ENCODE results near the gene NFATC1.
"Not testable (repeated sequence)": the region's sequence is repeated elsewhere in the genome, so short reads cannot be mapped to it uniquely, and the experiment has no call there.

Gene NFATC1

DNA sequence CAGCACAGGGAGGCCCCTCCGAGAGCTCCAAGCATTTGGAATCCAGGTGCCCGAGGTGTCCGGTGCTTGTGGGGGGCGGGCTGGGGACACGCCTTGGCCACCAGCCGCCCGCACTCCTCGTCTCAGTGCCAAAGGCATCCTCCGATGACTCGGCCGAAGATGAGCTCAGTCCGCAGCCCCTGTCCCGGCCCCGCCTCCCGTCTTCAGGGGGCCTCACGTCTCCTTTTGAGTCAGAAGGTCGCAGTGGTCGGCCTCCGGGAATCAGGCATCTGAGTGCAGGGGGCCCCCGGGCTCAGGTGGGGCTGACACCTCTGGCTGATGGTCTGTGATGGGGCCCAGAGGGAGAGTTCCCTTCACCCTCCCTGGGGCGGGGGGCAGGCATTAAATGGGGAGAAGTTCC lies 74.8 kb downstream of the NFATC1 start:
- H3K4me3 ChIP-seq (ENCODE audit: low read depth, low read length), result no peak overlapping the region

DNA sequence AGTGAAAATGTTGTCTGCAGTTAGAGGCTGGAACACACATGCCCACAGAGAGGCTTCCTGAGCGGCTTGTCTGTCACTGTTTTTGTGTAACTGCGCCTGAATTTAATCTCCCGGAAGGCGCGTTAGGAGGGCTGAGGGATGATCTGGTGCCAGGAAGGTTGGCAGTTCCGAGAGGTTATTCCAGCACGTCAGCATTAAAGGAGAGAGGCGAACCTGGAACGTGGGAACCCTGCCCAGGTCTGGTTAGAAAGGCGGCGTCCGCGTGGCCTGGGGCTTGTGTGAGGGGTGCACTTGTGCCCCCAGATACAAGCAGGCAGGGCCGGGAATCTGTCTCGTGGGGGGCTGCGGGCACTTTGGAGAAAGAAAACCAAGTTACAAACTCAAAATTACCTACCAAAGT lies 75.3 kb downstream of the NFATC1 start:
- H3K4me3 ChIP-seq (ENCODE audit: low read depth, low read length), result no peak overlapping the region

DNA sequence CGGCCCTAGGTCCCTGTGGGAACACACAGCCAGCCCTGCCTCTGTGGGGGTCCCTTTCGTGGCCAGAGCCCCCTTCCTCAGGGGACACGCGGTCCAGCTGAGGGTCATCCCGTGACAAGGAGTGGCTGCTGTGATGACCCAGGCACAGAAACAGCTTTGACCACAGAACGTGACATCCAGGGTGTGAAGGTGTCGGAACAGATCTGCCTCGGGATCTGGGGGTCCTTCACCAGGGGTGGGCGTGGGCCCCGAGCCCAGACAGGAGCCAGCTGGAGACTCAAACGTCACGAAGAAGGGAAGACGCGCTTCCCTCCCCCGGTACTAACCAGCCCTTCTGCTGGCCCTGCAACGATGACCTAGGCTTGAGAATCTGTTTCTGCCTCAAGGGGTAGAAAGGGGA lies 75.9 kb downstream of the NFATC1 start:
- H3K4me3 ChIP-seq (ENCODE audit: low read depth, low read length), result no peak overlapping the region

DNA sequence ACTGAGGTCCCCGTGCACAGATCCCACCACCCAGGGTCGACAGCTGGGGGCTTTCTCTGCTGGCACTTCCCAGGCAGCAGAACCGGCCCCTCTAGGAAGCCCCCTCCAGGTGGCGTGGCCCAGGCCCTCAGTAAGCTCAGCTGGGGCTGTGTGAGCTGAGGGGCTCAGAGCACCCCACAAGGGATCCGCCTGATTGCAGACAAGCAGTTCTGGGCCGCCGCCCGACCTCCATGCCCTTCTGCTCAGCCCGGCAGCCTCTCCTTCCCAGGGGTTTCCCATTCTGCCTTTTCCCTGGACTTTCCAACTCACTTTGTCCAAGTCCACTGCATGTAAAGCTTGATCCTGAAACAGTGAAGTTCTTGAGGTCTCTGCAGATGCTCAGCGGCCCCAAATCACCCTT lies 76.4 kb downstream of the NFATC1 start:
- no peak overlapping the region for H3K4me3 ChIP-seq (ENCODE audit: low read depth, low read length)

DNA sequence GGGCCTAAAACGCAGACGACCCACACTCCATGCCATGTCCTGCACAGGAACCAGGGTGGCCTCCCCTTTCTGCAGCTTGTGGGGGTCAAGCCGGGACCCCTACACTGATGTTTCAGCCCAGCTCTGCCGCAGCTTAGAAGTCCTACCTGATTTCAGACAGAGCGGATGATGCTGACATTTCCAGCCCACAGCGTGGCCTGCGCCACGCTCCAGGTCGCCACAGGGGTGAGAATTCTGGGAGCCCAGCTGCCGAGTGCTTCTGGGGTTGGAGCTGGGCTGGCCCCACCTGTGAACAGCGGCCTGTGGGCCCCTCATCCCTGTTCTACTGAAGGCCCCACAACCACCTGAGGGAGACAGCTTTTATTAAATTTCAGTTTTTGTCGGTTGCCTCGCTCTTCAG lies 77.2 kb downstream of the NFATC1 start:
- H3K4me3 ChIP-seq (ENCODE audit: low read depth, low read length), result no peak overlapping the region

DNA sequence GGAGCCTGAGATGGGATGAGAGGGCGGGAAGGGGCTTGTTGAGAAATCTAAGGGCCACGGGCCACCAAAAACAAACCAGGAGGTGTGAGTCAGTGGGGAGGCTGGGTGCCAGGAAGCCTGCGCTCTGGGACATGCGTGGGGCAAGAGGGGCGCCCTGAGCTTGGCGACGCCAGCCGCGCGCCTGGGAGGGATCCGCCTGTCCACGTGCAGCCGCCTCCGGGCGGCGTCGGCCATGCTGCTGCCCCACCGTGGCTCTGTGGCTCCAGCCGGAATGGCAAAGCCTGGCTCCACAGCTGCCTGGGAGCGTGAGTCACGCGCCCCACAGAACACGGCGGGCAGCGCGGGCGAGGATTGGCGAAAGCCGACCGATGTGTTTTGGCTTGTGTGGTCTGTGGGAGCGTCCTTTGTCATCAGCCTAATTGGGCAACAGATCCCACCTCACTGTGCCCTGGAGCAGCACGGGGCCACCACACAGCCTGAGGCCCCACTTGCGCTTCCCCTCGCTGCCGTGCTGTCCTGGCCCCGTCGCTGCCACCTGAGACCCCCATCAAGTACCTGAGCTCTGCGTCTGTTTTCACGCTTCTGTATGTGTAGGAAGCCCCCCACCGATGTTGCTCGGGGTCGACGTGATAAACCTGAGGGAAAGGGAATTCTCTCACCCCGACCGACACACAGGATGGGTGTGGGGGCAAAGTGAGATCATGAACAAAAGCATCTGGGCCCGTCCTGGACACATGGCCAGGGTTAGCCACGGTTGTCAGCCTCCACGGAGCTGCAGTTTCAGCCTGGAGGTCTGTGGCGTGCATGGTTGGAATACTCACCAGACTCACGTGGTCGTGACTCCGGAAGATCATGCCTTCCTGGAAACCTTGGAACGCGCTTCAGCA lies 80.5 kb downstream of the NFATC1 start:
- no peak overlapping the region for H3K4me3 ChIP-seq (ENCODE audit: low read depth, low read length)

DNA sequence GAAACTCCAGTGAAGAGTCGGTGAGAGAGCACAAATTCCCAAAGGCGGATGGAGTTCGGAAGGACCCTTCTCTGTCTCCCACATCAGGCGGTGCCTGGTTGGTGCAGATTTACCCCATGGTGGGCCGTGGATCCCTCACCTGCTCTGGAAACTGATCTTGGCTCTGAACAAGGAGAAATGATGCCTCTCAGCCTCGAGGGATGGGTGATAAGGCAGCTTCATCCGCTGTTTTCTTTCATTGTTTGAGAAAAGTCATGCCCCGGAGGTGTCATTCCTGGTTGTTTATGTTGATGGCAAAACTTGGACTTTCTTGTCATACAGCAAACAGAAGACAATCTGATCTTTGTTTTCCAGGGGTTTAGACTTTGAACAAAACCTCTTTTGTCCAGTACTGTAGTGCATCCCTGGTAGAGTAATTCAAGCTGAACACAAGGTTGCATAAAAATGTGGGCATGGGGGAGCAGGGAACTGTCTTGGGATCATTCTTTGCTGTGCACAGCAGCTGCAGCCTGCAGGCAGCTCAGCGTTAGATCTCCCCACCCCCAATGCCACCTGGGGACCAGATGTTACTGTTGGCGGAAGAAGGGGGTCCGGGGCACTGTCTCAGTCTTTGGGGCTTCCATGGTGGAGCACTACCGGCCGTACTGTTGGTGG lies 81.3 kb downstream of the NFATC1 start:
- H3K4me3 ChIP-seq (ENCODE audit: low read depth, low read length), result no peak overlapping the region

DNA sequence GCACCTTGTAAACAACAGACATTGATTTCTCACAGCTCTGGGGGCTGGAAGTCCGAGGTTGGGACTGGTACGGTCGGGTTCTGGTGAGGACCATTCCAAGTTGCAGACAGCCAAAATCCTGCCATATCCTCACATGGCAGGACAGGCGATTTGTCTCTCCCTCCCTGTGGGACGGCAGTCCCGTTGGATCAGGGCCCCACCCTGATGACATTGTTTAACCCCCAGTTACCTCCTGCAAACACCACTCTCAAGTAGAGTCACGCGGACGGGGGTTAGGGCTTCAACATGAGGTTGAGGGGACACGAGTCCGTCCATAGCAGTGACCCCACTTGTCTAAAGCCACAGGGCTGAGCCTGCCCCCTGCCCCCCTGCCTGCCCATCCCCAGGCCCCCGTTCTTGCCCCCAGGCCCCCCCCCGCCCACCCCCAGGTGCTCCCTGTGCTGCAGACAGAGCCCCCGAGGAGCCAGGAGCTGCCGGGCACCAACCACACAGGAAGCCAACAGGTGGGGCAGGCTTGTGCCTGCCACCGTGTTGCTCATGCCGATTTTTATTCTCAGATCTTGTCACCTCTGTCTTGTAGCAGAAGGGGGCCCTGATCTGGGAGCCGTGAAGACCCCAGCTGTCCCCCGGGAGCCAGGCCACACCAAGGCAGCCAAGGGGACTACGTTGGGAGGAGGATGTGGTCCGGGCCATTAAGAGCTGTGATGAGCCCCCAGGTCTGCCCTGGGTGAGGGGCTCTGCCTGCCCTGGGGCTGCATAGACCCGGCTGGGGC lies 82.2 kb downstream of the NFATC1 start:
- H3K4me3 ChIP-seq (ENCODE audit: low read depth, low read length), result no peak overlapping the region

DNA sequence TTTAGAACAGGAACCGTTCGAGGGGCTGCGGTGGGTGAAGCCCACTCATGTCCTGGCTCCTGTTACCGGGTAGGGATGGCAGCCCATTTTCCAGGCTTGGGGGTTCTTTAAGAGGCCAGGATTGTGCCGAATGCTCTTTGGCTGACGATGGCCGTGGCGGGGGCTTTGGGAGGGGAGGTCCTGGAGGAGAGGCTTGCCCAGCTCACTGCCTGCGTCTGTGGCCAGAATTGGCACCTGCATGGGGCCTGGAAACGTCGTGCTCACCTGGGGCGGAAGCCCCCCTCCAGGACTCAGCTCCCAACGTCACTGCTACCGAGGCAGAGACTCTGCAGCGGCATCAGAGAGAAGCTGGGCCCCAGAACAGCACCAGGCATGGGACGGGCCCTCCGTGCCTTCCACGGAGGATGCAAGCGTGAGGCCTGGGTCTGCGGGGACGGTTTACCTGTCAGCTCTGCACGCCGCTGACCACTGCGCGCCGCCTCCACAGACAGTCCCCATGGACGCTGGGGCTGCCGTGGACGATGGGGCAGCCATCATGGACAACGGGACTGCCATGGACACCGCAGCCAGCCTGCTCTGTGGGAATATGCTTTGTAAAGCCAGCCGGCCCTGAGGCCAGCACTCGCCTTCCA lies 82.9 kb downstream of the NFATC1 start:
- H3K4me3 ChIP-seq (ENCODE audit: low read depth, low read length), result no peak overlapping the region

DNA sequence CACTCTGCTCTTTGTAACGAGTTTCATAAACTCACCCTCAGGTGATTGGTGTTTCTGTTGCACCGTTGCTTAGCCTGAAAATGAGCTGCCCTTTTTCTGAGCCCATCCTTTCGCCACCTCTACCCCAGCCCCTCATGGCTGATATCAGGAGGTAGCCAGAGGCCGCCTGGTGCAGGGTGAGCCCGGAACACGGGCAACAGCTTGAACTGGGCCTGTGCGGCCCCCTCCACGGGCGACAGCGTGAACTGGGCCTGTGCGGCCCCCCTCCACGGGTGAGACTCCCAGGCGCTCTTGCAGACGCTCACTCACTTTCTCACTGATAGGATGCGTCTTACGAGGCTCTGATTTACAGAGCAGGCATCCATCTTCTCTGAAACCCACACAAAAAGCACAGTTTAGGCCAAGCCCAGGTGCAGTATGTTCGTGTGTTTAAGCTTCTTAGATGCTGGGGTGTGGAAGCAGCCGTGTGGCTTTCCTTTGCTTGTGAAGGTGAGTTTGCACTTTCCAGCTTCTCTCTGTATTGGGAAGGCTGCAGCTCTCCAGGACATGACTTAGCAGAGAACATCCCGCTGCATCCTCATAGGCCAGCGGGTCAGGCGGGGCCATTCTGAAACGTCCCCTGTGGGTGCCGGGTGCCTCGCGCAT lies 83.5 kb downstream of the NFATC1 start:
- H3K4me3 ChIP-seq (ENCODE audit: low read depth, low read length), result no peak overlapping the region

DNA sequence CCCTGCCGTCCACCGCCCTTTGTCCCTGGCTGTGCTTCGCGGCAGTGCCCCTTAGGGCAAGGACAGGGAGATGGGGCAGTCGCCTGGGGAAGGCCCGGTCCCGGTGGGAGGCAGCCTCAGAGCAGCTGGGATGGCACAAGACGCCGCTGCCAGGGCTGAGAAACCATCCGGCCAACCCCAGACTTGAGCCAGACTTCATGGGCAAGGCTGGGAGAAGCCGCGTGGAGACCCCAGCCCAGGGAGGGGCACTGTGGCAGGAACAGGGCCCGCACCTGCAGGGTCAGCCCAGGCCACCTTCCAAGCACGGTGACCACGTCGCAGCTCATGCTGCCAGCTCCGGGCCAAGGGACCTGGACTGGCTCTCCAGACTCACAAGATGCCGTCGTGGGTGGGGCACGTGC lies 84.0 kb downstream of the NFATC1 start:
- no peak overlapping the region for H3K4me3 ChIP-seq (ENCODE audit: low read depth, low read length)

DNA sequence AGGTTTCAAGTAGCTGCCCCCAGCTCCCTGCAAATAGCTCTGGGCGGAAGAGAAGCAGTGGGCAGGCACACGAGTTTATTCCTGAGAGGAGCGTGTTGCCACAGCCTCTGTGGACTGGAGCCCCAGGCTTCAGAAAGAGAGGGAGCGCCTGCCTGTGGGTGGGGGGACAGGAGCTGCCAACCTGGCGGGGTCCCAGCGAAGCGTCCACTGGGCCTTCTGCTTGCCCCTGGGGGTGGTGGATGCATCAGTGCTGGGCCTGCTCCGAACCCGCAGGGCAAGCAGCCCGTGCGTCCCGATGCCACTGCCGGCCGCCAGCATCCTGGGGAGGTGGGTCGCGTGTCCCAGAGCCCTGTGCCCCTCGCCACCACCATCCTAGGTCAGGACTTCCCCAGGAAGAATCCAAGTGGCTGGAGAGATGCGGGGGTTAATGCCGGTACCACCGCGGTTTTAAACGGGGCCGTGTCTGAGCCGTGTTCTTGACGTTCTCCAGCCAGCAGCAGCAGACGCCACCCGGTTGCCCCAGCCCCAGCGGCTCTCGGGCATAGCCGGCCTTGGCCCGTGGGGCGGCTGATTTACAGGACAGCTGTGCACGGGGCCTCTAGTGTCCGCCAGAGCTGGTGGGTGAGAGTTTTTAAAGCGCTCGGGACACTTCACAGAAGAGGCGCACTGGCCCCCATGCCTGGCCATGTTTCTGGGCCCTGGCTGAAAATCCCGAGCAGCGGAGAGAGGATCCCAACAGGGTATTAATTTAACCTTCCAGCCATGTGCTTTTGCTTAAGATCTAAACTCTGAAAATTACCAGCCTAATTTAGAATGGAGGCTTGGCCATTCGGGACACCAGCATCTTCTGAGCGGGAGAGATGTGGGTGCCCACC lies 84.7 kb downstream of the NFATC1 start:
- H3K4me3 ChIP-seq (ENCODE audit: low read depth, low read length), result no peak overlapping the region

DNA sequence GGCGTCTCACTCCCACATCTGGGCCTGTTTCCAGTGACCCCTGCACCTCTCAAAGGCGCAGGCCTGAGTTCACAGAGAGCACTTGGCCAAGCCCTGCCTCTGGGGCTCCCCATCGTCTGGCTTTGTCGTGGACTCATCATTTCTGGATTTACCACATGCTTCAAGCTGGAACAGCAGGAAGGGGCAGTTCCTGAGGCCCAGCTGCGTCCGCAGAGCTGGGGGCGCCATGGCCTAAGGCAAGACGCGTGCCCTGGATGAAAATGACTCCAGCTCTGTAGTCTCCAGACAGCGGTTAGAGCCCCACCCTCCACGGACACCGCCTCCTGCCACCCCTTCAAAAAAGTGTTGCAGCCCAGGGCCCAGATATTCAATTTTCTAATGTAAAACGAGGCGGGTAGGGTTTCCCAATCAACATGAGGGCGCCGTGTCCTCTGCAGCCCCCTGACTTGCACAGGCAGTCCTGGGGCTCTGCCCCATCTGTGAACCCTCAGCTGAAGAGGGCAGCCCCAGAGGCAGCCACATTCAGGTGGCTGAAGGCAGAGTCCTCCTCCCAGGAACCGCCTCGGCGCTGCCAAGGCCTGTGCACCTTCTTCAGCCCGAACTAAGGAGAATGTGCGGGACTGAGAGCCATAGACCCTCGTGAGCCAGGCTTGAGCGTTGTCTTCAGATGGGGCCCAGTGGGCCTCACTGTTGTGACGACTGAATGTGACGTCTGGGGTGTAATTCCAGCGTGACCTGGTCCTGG lies 85.5 kb downstream of the NFATC1 start:
- no peak overlapping the region for H3K4me3 ChIP-seq (ENCODE audit: low read depth, low read length)

DNA sequence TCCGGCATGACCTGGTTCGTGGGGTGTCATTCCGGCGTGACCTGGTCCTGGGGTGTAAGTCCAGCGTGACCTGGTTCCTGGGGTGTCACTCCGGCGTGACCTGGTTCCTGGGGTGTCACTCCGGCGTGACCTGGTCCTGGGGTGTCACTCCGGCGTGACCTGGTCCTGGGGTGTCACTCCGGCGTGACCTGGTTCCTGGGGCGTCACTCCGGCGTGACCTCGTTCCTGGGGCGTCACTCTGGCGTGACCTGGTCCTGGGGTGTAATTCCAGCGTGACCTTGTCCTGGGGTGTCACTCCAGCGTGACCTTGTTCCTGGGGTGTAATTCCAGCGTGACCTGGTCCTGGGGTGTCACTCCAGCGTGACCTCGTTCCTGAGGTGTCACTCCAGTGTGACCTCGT lies 87.7 kb downstream of the NFATC1 start:
- H3K4me3 ChIP-seq (ENCODE audit: low read depth, low read length), result not testable (repeated sequence)

DNA sequence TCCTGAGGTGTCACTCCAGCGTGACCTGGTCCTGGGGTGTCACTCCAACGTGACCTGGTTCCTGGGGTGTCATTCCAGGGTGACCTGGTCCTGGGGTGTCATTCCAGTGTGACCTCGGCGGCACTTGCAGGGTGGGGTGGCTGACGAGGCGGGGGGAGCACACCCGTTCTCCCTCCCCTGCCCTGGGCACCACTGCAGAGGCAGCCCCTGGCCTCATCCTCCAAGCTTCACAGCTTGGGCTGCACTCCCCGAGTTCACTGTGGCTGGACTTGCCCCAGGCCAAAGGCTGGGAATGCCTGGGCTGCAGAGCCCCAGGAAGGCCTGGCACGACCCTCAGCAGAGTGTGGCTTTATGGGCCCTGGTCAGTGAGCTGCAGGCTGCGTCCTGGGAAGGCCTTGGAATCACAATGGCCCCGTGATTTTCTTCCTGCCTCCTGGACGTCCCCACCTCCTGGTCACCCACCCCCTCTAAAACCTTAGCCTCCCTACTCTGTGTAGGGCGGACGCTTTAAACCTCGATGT lies 88.3 kb downstream of the NFATC1 start:
- H3K4me3 ChIP-seq (ENCODE audit: low read depth, low read length), result no peak overlapping the region

DNA sequence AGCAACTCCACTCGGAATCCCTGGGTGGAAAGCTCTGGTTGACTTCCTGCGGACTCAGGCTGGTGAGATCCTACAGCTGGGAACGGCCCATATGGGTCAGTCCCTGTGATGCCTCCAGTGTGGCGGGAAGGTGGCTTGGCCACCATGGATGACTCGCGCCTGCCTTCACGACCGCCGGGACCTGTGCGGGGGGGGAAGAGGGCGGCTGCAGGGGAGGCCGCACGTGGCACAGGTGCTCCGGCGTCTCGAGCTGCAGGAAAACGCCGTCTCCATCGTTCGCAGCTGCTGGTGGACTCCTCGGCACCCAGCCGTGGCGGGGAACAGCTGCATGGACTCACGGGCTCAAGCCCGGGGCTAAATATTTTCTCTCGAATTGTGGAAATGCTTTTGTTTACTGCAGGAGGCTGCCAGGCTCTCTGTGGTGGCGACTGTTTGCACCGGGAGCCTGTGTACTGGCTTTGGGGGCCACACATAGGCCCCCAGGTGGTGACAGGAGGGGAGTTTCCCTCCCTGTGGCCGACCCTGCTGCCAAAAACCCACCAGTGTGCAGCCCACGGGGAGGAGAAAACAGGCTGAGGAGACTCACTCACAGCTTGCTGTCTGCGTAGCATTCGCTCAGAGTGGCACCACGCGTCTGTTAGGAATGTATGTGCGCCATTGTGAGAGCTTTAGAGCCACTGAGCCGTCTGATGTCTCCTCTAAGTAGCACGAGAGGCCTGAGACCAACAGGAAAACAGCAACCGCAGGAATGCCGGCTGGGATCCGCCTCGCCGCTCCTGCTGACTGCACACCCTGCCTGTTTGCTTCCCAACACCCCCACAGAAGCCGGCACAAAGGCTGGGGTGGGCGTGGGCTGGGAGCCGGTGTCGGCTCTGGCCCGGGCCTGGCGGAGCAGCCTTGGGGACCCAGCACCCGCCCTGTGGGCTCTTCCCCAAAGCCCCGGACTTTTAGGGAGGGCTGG lies 89.2 kb downstream of the NFATC1 start:
- H3K4me3 ChIP-seq (ENCODE audit: low read depth, low read length), result no peak overlapping the region

DNA sequence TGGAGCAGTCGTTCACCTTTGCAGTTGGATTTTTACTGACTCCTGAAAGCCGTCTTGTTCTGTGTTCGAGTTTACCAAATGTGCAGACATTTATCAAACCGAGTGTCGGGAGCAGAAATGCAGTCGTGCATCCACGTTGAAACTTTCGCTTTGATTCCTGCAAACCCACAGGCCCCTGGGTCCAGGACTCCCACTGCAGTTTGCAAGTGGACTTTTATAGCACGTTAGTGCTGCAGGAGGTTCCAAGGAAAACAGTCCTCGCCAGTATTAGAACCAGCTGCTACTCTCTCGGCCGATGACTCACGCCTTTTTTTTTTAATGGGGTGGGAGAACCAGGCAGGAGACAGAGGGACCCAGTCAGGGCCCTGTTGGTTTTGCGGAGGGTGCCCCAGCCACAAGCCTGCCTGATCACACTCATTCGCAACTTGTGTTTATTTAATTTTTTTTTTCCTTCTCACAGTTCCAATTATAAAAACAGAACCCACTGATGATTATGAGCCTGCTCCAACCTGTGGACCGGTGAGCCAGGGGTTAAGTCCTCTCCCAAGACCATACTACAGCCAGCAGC lies 90.1 kb downstream of the NFATC1 start:
- H3K4me3 ChIP-seq (ENCODE audit: low read depth, low read length), result no peak overlapping the region

Measured in iPS-11a (cell line).